Esophagus mucosa (tissue), 1 donor: Measurements from ENCODE around the gene CBLC. TPM values are rescaled to one million over a fixed set of nuclear protein-coding genes. Genes with fewer than 3 reads are reported as not detected.

Experiments
- ATAC-seq: fragments of 200-7000 bp; cut with Tn5 transposase; one replicate; pipeline ENCODE4 v1.9.1; 2020
- total RNA-seq: library from RNA; stranded (reverse); gene quantifications from one replicate; pipeline ENCODE4 v1.2.4, GENCODE V29; 2023
- donor health status: DM: yes; HTN: yes; CAD: no.

Gene CBLC
- total RNA-seq = 36.2 TPM

- peak; percentile 90 for ATAC-seq
Measured at GRCh38 chr19:44777715-44778347, at the start of gene CBLC. CBLC (plus strand) TSS chr19:44777890; CDS start chr19:44777932, 42 bp downstream.

- ATAC-seq = no peak
Measured at GRCh38 chr19:44728178-44728577, 49.5 kb upstream of the CBLC start.

GRCh38 chr19:44729516-44730033, 48.1 kb upstream of the CBLC start:
- ATAC-seq = no peak

GRCh38 chr19:44731081-44731480, 46.6 kb upstream of the CBLC start:
- no peak for ATAC-seq

GRCh38 chr19:44731622-44732021, 46.1 kb upstream of the CBLC start:
- ATAC-seq = no peak

- peak; percentile 9 for ATAC-seq
Measured at GRCh38 chr19:44732235-44733014, 45.3 kb upstream of the CBLC start.

- no peak for ATAC-seq
Measured at GRCh38 chr19:44734357-44734756, 43.3 kb upstream of the CBLC start.

- ATAC-seq = peak; percentile 62
Measured at GRCh38 chr19:44735011-44735410, 42.7 kb upstream of the CBLC start.

GRCh38 chr19:44737238-44738071, 40.2 kb upstream of the CBLC start:
- ATAC-seq = no peak

- no peak for ATAC-seq
Measured at GRCh38 chr19:44738136-44738535, 39.6 kb upstream of the CBLC start.

- no peak for ATAC-seq
Measured at GRCh38 chr19:44738603-44739558, 38.8 kb upstream of the CBLC start.

GRCh38 chr19:44740351-44740824, 37.3 kb upstream of the CBLC start:
- no peak for ATAC-seq

- peak; percentile 73 for ATAC-seq
Measured at GRCh38 chr19:44741258-44741731, 36.4 kb upstream of the CBLC start.

- ATAC-seq = peak; percentile 92
Measured at GRCh38 chr19:44741841-44742329, 35.8 kb upstream of the CBLC start.

GRCh38 chr19:44742330-44743061, 35.2 kb upstream of the CBLC start:
- ATAC-seq = no peak

- ATAC-seq = no peak
Measured at GRCh38 chr19:44744871-44745332, 32.8 kb upstream of the CBLC start.

GRCh38 chr19:44745341-44745831, 32.3 kb upstream of the CBLC start:
- no peak for ATAC-seq

GRCh38 chr19:44745887-44746600, 31.6 kb upstream of the CBLC start:
- ATAC-seq = no peak

- no peak for ATAC-seq
Measured at GRCh38 chr19:44746616-44746945, 31.1 kb upstream of the CBLC start.
